Activated T-helper 17 cell treated with anti-CD3 and anti-CD28 coated beads, Interleukin-2, amount 50 U/mL, for 72 hours (primary cell): ENCODE results near the gene LYZL1. TPM values are rescaled to one million over a fixed set of nuclear protein-coding genes. Genes with fewer than 3 reads are reported as not detected.
"Not testable (repeated sequence)": the region's sequence is repeated elsewhere in the genome, so short reads cannot be mapped to it uniquely, and the experiment has no call there.

Experiments used
- ATAC-seq: fragments of 150-1000 bp; cut with Tn5 transposase; replicated peaks from 2 replicates; pipeline ENCODE4 v1.10.0; 2021; ENCODE audit warnings: mild to moderate bottlenecking, moderate library complexity
- H3K27ac Mint-ChIP-seq: one replicate; pipeline ENCODE4 v1.8.0; 2022; ENCODE audit warnings: mixed read lengths
- H3K27me3 Mint-ChIP-seq: one replicate; pipeline ENCODE4 v1.8.0; 2022; ENCODE audit warnings: mixed read lengths
- H3K36me3 Mint-ChIP-seq: one replicate; pipeline ENCODE4 v1.8.0; 2022; ENCODE audit warnings: low read depth, mild to moderate bottlenecking, mixed read lengths
- H3K4me1 Mint-ChIP-seq: one replicate; pipeline ENCODE4 v1.8.0; 2022; ENCODE audit warnings: mixed read lengths
- H3K4me3 Mint-ChIP-seq: one replicate; pipeline ENCODE4 v1.8.0; 2022; ENCODE audit warnings: mild to moderate bottlenecking, mixed read lengths
- H3K9me3 Mint-ChIP-seq: one replicate; pipeline ENCODE4 v1.8.0; 2022; ENCODE audit warnings: mixed read lengths
- total RNA-seq, 2 donors: library from RNA; stranded (reverse); gene quantifications; one replicate each; pipeline ENCODE4 v1.2.3, GENCODE V29; 2022

The LYZL1 gene
- total RNA-seq, 2 donors from 2014 or later = not detected

GRCh38 chr10:29276251-29276850, 12.5 kb upstream of the LYZL1 start:
- ATAC-seq = no peak
- Mint-ChIP-seq H3K27ac (no peak overlapping the region), H3K27me3 (no peaks in the 10 kb centered on the region), H3K9me3 (no peaks in the 10 kb centered on the region), H3K4me3 (no peak overlapping the region), H3K4me1 (no peaks in the 10 kb centered on the region), H3K36me3 (no peaks in the 10 kb centered on the region)

- H3K36me3 Mint-ChIP-seq = no peaks in the 10 kb centered on the region
- H3K27ac Mint-ChIP-seq = no peak overlapping the region
- no peak overlapping the region for H3K4me3 Mint-ChIP-seq
- H3K27me3 Mint-ChIP-seq = no peaks in the 10 kb centered on the region
- no peak for ATAC-seq
- H3K9me3 Mint-ChIP-seq = no peaks in the 10 kb centered on the region
- H3K4me1 Mint-ChIP-seq = no peaks in the 10 kb centered on the region
These were observed 11.6 kb upstream of the LYZL1 start for GRCh38 chr10:29277296-29277695.

GRCh38 chr10:29279779-29280487, 8.9 kb upstream of the LYZL1 start:
- no peaks in the 10 kb centered on the region for H3K9me3 Mint-ChIP-seq
- H3K27me3 Mint-ChIP-seq = peaks cover 7% of the 10 kb centered on the region
- no peak overlapping the region for H3K4me3 Mint-ChIP-seq
- H3K27ac Mint-ChIP-seq = no peak overlapping the region
- H3K36me3 Mint-ChIP-seq = no peaks in the 10 kb centered on the region
- no peaks in the 10 kb centered on the region for H3K4me1 Mint-ChIP-seq
- no peak for ATAC-seq

GRCh38 chr10:29280488-29280840, 8.4 kb upstream of the LYZL1 start:
- Mint-ChIP-seq H3K4me1 (no peaks in the 10 kb centered on the region), H3K27me3 (peaks cover 9% of the 10 kb centered on the region), H3K36me3 (no peaks in the 10 kb centered on the region), H3K27ac (no peak overlapping the region), H3K9me3 (no peaks in the 10 kb centered on the region), H3K4me3 (no peak overlapping the region)
- ATAC-seq = no peak

GRCh38 chr10:29285624-29286051, 3.2 kb upstream of the LYZL1 start:
- H3K27ac Mint-ChIP-seq = no peak overlapping the region
- H3K27me3 Mint-ChIP-seq = peaks cover 26% of the 10 kb centered on the region
- H3K4me3 Mint-ChIP-seq = no peak overlapping the region
- no peaks in the 10 kb centered on the region for H3K9me3 Mint-ChIP-seq
- no peaks in the 10 kb centered on the region for H3K4me1 Mint-ChIP-seq
- H3K36me3 Mint-ChIP-seq = no peaks in the 10 kb centered on the region
- no peak for ATAC-seq

- Mint-ChIP-seq H3K4me1 (no peaks in the 10 kb centered on the region), H3K4me3 (no peak overlapping the region), H3K27ac (no peak overlapping the region), H3K9me3 (no peaks in the 10 kb centered on the region), H3K27me3 (peaks cover 31% of the 10 kb centered on the region), H3K36me3 (no peaks in the 10 kb centered on the region)
- ATAC-seq = no peak
These were observed 1.2 kb upstream of the LYZL1 start for GRCh38 chr10:29287635-29288034.

- H3K4me1 Mint-ChIP-seq, H3K36me3 Mint-ChIP-seq, H3K4me3 Mint-ChIP-seq, H3K9me3 Mint-ChIP-seq, ATAC-seq, H3K27ac Mint-ChIP-seq: not testable (repeated sequence)
- H3K27me3 Mint-ChIP-seq = peaks cover 32% of the 10 kb centered on the region
These were observed 2.7 kb downstream of the LYZL1 start for GRCh38 chr10:29291561-29291960.

- ATAC-seq, H3K27ac Mint-ChIP-seq, H3K4me3 Mint-ChIP-seq, H3K36me3 Mint-ChIP-seq, H3K4me1 Mint-ChIP-seq, H3K9me3 Mint-ChIP-seq: not testable (repeated sequence)
- peaks cover 24% of the 10 kb centered on the region for H3K27me3 Mint-ChIP-seq
These were observed 3.5 kb downstream of the LYZL1 start for GRCh38 chr10:29292406-29292805.

GRCh38 chr10:29295813-29296212, 6.9 kb downstream of the LYZL1 start:
- H3K9me3 Mint-ChIP-seq = peaks cover 8% of the 10 kb centered on the region
- no peak for ATAC-seq
- H3K4me1 Mint-ChIP-seq = no peaks in the 10 kb centered on the region
- H3K4me3 Mint-ChIP-seq = no peak overlapping the region
- H3K36me3 Mint-ChIP-seq = no peaks in the 10 kb centered on the region
- no peak overlapping the region for H3K27ac Mint-ChIP-seq
- peaks cover 31% of the 10 kb centered on the region for H3K27me3 Mint-ChIP-seq

GRCh38 chr10:29297678-29298077, 8.8 kb downstream of the LYZL1 start:
- H3K27ac Mint-ChIP-seq = no peak overlapping the region
- H3K36me3 Mint-ChIP-seq = no peaks in the 10 kb centered on the region
- no peak for ATAC-seq
- no peaks in the 10 kb centered on the region for H3K4me1 Mint-ChIP-seq
- peaks cover 21% of the 10 kb centered on the region for H3K9me3 Mint-ChIP-seq
- no peak overlapping the region for H3K4me3 Mint-ChIP-seq
- peaks cover 38% of the 10 kb centered on the region for H3K27me3 Mint-ChIP-seq

GRCh38 chr10:29301359-29301910, 12.6 kb downstream of the LYZL1 start:
- peaks cover 38% of the 10 kb centered on the region for H3K27me3 Mint-ChIP-seq
- H3K27ac Mint-ChIP-seq = no peak overlapping the region
- peaks cover 21% of the 10 kb centered on the region for H3K9me3 Mint-ChIP-seq
- no peaks in the 10 kb centered on the region for H3K4me1 Mint-ChIP-seq
- no peak overlapping the region for H3K4me3 Mint-ChIP-seq
- no peak for ATAC-seq
- no peaks in the 10 kb centered on the region for H3K36me3 Mint-ChIP-seq

GRCh38 chr10:29302499-29302898, 13.6 kb downstream of the LYZL1 start:
- Mint-ChIP-seq H3K4me1 (no peaks in the 10 kb centered on the region), H3K4me3 (no peak overlapping the region), H3K27me3 (peaks cover 44% of the 10 kb centered on the region), H3K27ac (no peak overlapping the region), H3K36me3 (no peaks in the 10 kb centered on the region), H3K9me3 (peaks cover 18% of the 10 kb centered on the region)
- ATAC-seq = no peak

- Mint-ChIP-seq H3K4me3 (no peak overlapping the region), H3K27ac (no peak overlapping the region), H3K36me3 (no peaks in the 10 kb centered on the region), H3K4me1 (no peaks in the 10 kb centered on the region), H3K9me3 (peaks cover 13% of the 10 kb centered on the region), H3K27me3 (peaks cover 35% of the 10 kb centered on the region)
- ATAC-seq = no peak
These were observed 15.6 kb downstream of the LYZL1 start for GRCh38 chr10:29304264-29304994.

GRCh38 chr10:29304995-29305335, 16.1 kb downstream of the LYZL1 start:
- Mint-ChIP-seq H3K9me3 (peaks cover 13% of the 10 kb centered on the region), H3K36me3 (no peaks in the 10 kb centered on the region), H3K27ac (no peak overlapping the region), H3K4me1 (no peaks in the 10 kb centered on the region), H3K27me3 (peaks cover 36% of the 10 kb centered on the region), H3K4me3 (no peak overlapping the region)
- no peak for ATAC-seq

GRCh38 chr10:29306688-29307087, 17.8 kb downstream of the LYZL1 start:
- no peak overlapping the region for H3K4me3 Mint-ChIP-seq
- H3K9me3 Mint-ChIP-seq = peaks cover 5% of the 10 kb centered on the region
- H3K4me1 Mint-ChIP-seq = no peaks in the 10 kb centered on the region
- peaks cover 34% of the 10 kb centered on the region for H3K27me3 Mint-ChIP-seq
- no peak overlapping the region for H3K27ac Mint-ChIP-seq
- H3K36me3 Mint-ChIP-seq = no peaks in the 10 kb centered on the region
- no peak for ATAC-seq
